SK-N-SH (cell line): ENCODE results near the gene CCNY. TPM values are rescaled to one million over a fixed set of nuclear protein-coding genes. Genes with fewer than 3 reads are reported as not detected.

ENCODE experiments used
- CTCF ChIA-PET: fragments of 300-600, 350-600 bp; formaldehyde crosslinking; extraction: SDS; loops from one replicate; lab custom pipeline; 2021; lab: Yijun Ruan, JAX
- POLR2A ChIA-PET: fragments of 350-600 bp; sonication (Branson Sonifier 250); formaldehyde crosslinking; extraction: SDS; loops from one replicate; lab custom pipeline; 2020; ENCODE audit warnings: antibody characterized with exemption, inconsistent platforms; lab: Yijun Ruan, JAX
- DNase-seq: peaks from one replicate; pipeline ENCODE4 v3.0.0; 2012
- H2AFZ ChIP-seq: fragments of 200-600 bp; sonication (generic); 2 replicates; pipeline ENCODE4 v1.8.1; 2016; ENCODE audit warnings: antibody characterized with exemption, mild to moderate bottlenecking, low read depth
- H3F3A ChIP-seq: fragments of 200-600 bp; sonication (generic); replicated peaks from 2 replicates; pipeline ENCODE3; 2016; ENCODE audit warnings: antibody characterized with exemption, mild to moderate bottlenecking; ENCODE audit not compliant: insufficient read depth
- H3K27ac ChIP-seq, 2 experiments: fragments of 200-500 bp in 1 of 2; fragments of 200-600 bp in 1 of 2; sonication (Bioruptor generic) in 1 of 2; sonication (generic), shearing (Covaris generic) in 1 of 2; 2 replicates each; pipeline versions ENCODE4 v1.5.1 to v1.6.1; 2014 to 2016; ENCODE audit warnings: low read depth in 2 of 2, inconsistent platforms in 1 of 2, low read length in 1 of 2, mild to moderate bottlenecking in 1 of 2, mixed read lengths in 1 of 2
- H3K27me3 ChIP-seq: fragments of 200-600 bp; sonication (generic), shearing (Covaris generic); 2 replicates; pipeline ENCODE4 v1.6.1; 2016; ENCODE audit warnings: mixed run types; ENCODE audit not compliant: insufficient read depth
- H3K36me3 ChIP-seq, 2 experiments: fragments of 200-500 bp in 1 of 2; fragments of 200-600 bp in 1 of 2; sonication (Bioruptor generic) in 1 of 2; sonication (generic) in 1 of 2; replicated peaks in 1 of 2; 2 replicates each; pipeline versions ENCODE3 to v1.5.1; 2014 to 2016; ENCODE audit warnings: low read length in 1 of 2, mild to moderate bottlenecking in 1 of 2; ENCODE audit not compliant: insufficient read depth in 2 of 2, control insufficient read depth in 1 of 2
- H3K4me1 ChIP-seq, 2 experiments: fragments of 200-500 bp in 1 of 2; fragments of 200-600 bp in 1 of 2; sonication (Bioruptor generic) in 1 of 2; sonication (generic), shearing (Covaris generic) in 1 of 2; 2 replicates each; pipeline versions ENCODE4 v1.5.1 to v1.6.1; 2014 to 2016; ENCODE audit warnings: low read depth in 1 of 2, low read length in 1 of 2, mixed run types in 1 of 2; ENCODE audit not compliant: insufficient read depth in 2 of 2, control insufficient read depth in 1 of 2
- H3K4me2 ChIP-seq: fragments of 200-600 bp; sonication (generic), shearing (Covaris generic); 2 replicates; pipeline ENCODE4 v1.6.1; 2017; ENCODE audit warnings: mixed run types
- H3K4me3 ChIP-seq, 2 experiments: fragments of 200-500 bp in 1 of 2; fragments of 200-600 bp in 1 of 2; sonication (Bioruptor generic) in 1 of 2; sonication (generic), shearing (Covaris generic) in 1 of 2; 2 replicates each; pipeline versions ENCODE4 v1.5.1 to v1.8.1; 2014 to 2016; ENCODE audit warnings: low read depth in 2 of 2, inconsistent platforms in 1 of 2, low read length in 1 of 2, mild to moderate bottlenecking in 1 of 2, mixed read lengths in 1 of 2, moderate library complexity in 1 of 2
- H3K79me2 ChIP-seq: fragments of 200-600 bp; sonication (generic); 2 replicates; pipeline ENCODE4 v1.8.1; 2017; ENCODE audit warnings: mild to moderate bottlenecking; ENCODE audit not compliant: insufficient read depth
- H3K9ac ChIP-seq: fragments of 200-600 bp; sonication (generic); 2 replicates; pipeline ENCODE4 v1.6.1; 2017; ENCODE audit warnings: mixed run types
- H3K9me2 ChIP-seq: fragments of 200-600 bp; sonication (generic); 2 replicates; pipeline ENCODE4 v1.6.1; 2017; ENCODE audit warnings: mixed run types
- H3K9me3 ChIP-seq: fragments of 200-600 bp; sonication (generic); 2 replicates; pipeline ENCODE4 v1.6.1; 2017; ENCODE audit warnings: mixed run types, mild to moderate bottlenecking, moderate library complexity
- H4K20me1 ChIP-seq: fragments of 200-600 bp; sonication (generic); 2 replicates; pipeline ENCODE4 v1.6.1; 2017; ENCODE audit warnings: mild to moderate bottlenecking, mixed run types; ENCODE audit not compliant: insufficient read depth
- CHD2 ChIP-seq: fragments of 150-350 bp; IDR thresholded peaks from 2 replicates; pipeline ENCODE4 v1.6.1; 2018; ENCODE audit warnings: low read length; ENCODE audit not compliant: partially characterized antibody
- CTCF ChIP-seq: fragments of 200-600 bp; sonication (generic); IDR thresholded peaks from 2 replicates; pipeline ENCODE4 v1.6.1; 2017; ENCODE audit warnings: antibody characterized with exemption, mild to moderate bottlenecking, moderate library complexity
- FOXJ3 ChIP-seq: sonication (generic); formaldehyde crosslinking; IDR thresholded peaks from 2 replicates; pipeline ENCODE4 v1.5.1; 2020; ENCODE audit warnings: mild to moderate bottlenecking, missing genetic modification reagents
- GABPA ChIP-seq: IDR thresholded peaks from 2 replicates; pipeline ENCODE4 v1.4.0; 2012; ENCODE audit warnings: low read depth, mild to moderate bottlenecking
- GATA2 ChIP-seq: sonication (generic); formaldehyde crosslinking; IDR thresholded peaks from 2 replicates; pipeline ENCODE4 v1.5.0; 2020; ENCODE audit warnings: mild to moderate bottlenecking, missing genetic modification reagents
- MEF2A ChIP-seq: IDR thresholded peaks from 2 replicates; pipeline ENCODE4 v1.4.0; 2012; ENCODE audit warnings: low read depth, borderline replicate concordance
- MXI1 ChIP-seq: IDR thresholded peaks from 2 replicates; pipeline ENCODE4 v1.6.1; 2012; ENCODE audit warnings: mild to moderate bottlenecking, low read depth, low read length, improper control_type of control experiment
- NRF1 ChIP-seq: IDR thresholded peaks from 2 replicates; pipeline ENCODE4 v1.6.1; 2012; ENCODE audit warnings: low read depth, mild to moderate bottlenecking, low read length
- PBX3 ChIP-seq: IDR thresholded peaks from 2 replicates; pipeline ENCODE4; 2012
- POLR2AphosphoS5 ChIP-seq: IDR thresholded peaks from 2 replicates; pipeline ENCODE4 v1.6.1; 2012; ENCODE audit warnings: low read depth, low read length
- RAD21 ChIP-seq: IDR thresholded peaks from 2 replicates; pipeline ENCODE4 v1.6.1; 2012; ENCODE audit warnings: mild to moderate bottlenecking, low read length
- SIN3A ChIP-seq: IDR thresholded peaks from 2 replicates; pipeline ENCODE4 v1.6.1; 2012; ENCODE audit warnings: low read depth, mild to moderate bottlenecking, low read length, moderate library complexity, borderline replicate concordance
- TCF12 ChIP-seq: IDR thresholded peaks from 2 replicates; pipeline ENCODE4 v1.4.0; 2012
- TEAD4 ChIP-seq: IDR thresholded peaks from 2 replicates; pipeline ENCODE4 v1.4.0; 2012; ENCODE audit warnings: mild to moderate bottlenecking, borderline replicate concordance; ENCODE audit not compliant: insufficient read depth
- ZBTB33 ChIP-seq: IDR thresholded peaks from 2 replicates; pipeline ENCODE4 v1.4.0; 2012; ENCODE audit warnings: low read depth, borderline replicate concordance
- WGBS: methylation state at CpG from one replicate; pipeline ENCODE4 v1.1.6; 2017; ENCODE audit warnings: low lambda C conversion rate; 5-methylcytosine and 5-hydroxymethylcytosine counted together
- polyA plus RNA-seq, 3 experiments: library from polyadenylated mRNA; depleted of rRNA; stranded (reverse); fragments of >200 nt; gene quantifications; 2 replicates each; pipeline ENCODE4 v1.2.3, GENCODE V29; 2012

CCNY gene
- polyA plus RNA-seq, 1 of the 3 experiments (the other 2 are of a cell fraction): 29.4 TPM

- Histone ChIP-seq H3K9me3 (no peaks in the 10 kb centered on the region), H3K4me2 (no peak overlapping the region), H3K4me3 (no peak overlapping the region), H3K9ac (no peak overlapping the region), H3F3A (no peaks in the 10 kb centered on the region), H3K27me3 (no peaks in the 10 kb centered on the region), H2AFZ (no peak overlapping the region), H3K9me2 (no peaks in the 10 kb centered on the region), H3K79me2 (0 out of 2 replicates have a peak, but pooled peaks cover 4% of the 10 kb centered on the region), H3K4me1 (no peaks in the 10 kb centered on the region; a peak in 1 of 4 replicates), H3K36me3 (peaks cover 8 to 20% of the 10 kb centered on the region in 2 experiments), H3K27ac (no peak overlapping the region), H4K20me1 (no peaks in the 10 kb centered on the region)
- CTCF ChIA-PET: interaction anchor here (1.2 to 3.2 kb wide), 2 partner anchors 20 to 36 kb away, joined by 3 to 11 read pairs; no protein-coding TSS in a partner anchor
- WGBS: 84% methylated on average over 9 of the region's 9 CpGs
- no peak for DNase-seq
- no peak for TF ChIP-seq SIN3A
- TF ChIP-seq RAD21: no peak
- TF ChIP-seq MEF2A: no peak
- no peak for TF ChIP-seq POLR2AphosphoS5
- TF ChIP-seq CHD2: no peak
- no peak for TF ChIP-seq ZBTB33
- no peak for TF ChIP-seq FOXJ3 (CRISPR knock-in tag)
- no peak for TF ChIP-seq GATA2 (CRISPR knock-in tag)
- TF ChIP-seq TEAD4: no peak
- no peak for TF ChIP-seq MXI1
- TF ChIP-seq TCF12: no peak
- TF ChIP-seq CTCF: no peak
- TF ChIP-seq GABPA: no peak
- TF ChIP-seq NRF1: no peak
- no peak for TF ChIP-seq PBX3
- POLR2A ChIA-PET: no interaction called here
These were observed 190.4 kb downstream of the CCNY start for GRCh38 chr10:35526746-35527145.
